WTC11 (cell line): ENCODE results near the gene GPR176. TPM values are rescaled to one million over a fixed set of nuclear protein-coding genes. Genes with fewer than 3 reads are reported as not detected.
"Not testable (repeated sequence)": the region's sequence is repeated elsewhere in the genome, so short reads cannot be mapped to it uniquely, and the experiment has no call there.

ENCODE experiments used
- ATAC-seq: fragments of 200-7000 bp; cut with Tn5 transposase; 2 replicates; pipeline ENCODE4 v1.10.0; 2021; ENCODE audit warnings: mild to moderate bottlenecking, moderate library complexity
- CTCF ChIA-PET: fragments of 300-600 bp; sonication (Branson Sonifier 250); formaldehyde crosslinking; loops from one replicate; lab custom pipeline; 2021; ENCODE audit warnings: antibody characterized with exemption; lab: Charles Lee
- POLR2A ChIA-PET: fragments of 350-600 bp; sonication (Branson Sonifier 250); formaldehyde crosslinking; loops from one replicate; lab custom pipeline; 2021; ENCODE audit warnings: antibody characterized with exemption; lab: Charles Lee
- DNase-seq: peaks from one replicate; pipeline ENCODE4 v3.0.0; 2021; ENCODE audit warnings: low spot score
- H3K27ac Mint-ChIP-seq: 2 replicates; pipeline ENCODE4 v1.8.0; 2021; ENCODE audit warnings: mixed read lengths
- H3K27me3 Mint-ChIP-seq: 2 replicates; pipeline ENCODE4 v1.8.0; 2021; ENCODE audit warnings: low read depth, mild to moderate bottlenecking, moderate library complexity, mixed read lengths
- H3K36me3 Mint-ChIP-seq: 2 replicates; pipeline ENCODE4 v1.8.0; 2021; ENCODE audit warnings: mixed read lengths
- H3K4me1 Mint-ChIP-seq: 2 replicates; pipeline ENCODE4 v1.8.0; 2022; ENCODE audit warnings: mixed read lengths
- H3K4me3 Mint-ChIP-seq: 2 replicates; pipeline ENCODE4 v1.8.0; 2021; ENCODE audit warnings: mild to moderate bottlenecking, moderate library complexity, mixed read lengths
- H3K9me3 Mint-ChIP-seq: 2 replicates; pipeline ENCODE4 v1.8.0; 2021; ENCODE audit warnings: mixed read lengths
- ATF3 ChIP-seq: sonication (generic); formaldehyde crosslinking; conservative IDR thresholded peaks from 2 replicates; pipeline ENCODE4 v1.8.1; 2022; ENCODE audit warnings: mild to moderate bottlenecking, missing genetic modification reagents
- CDX4 ChIP-seq: fragments of 250-450 bp; sonication (Bioruptor Pico); IDR thresholded peaks from 2 replicates; pipeline ENCODE4 v1.9.0; 2021; ENCODE audit warnings: moderate library complexity, mild to moderate bottlenecking, inconsistent platforms, borderline replicate concordance
- CREB1 ChIP-seq: sonication (generic); formaldehyde crosslinking; IDR thresholded peaks from 2 replicates; pipeline ENCODE4 v1.8.0; 2023; ENCODE audit warnings: mild to moderate bottlenecking, missing genetic modification reagents
- CTCF ChIP-seq: fragments of 200-600 bp; IDR thresholded peaks from 2 replicates; pipeline ENCODE4 v1.8.0; 2022; ENCODE audit warnings: antibody characterized with exemption
- E2F1 ChIP-seq: sonication (generic); formaldehyde crosslinking; IDR thresholded peaks from 2 replicates; pipeline ENCODE4 v1.8.0; 2022; ENCODE audit warnings: mild to moderate bottlenecking, missing genetic modification reagents
- EMX1 ChIP-seq: fragments of 250-450 bp; sonication (Bioruptor Pico); IDR thresholded peaks from 2 replicates; pipeline ENCODE4 v1.8.0; 2021; ENCODE audit warnings: mild to moderate bottlenecking
- ETV6 ChIP-seq: sonication (generic); formaldehyde crosslinking; IDR thresholded peaks from 2 replicates; pipeline ENCODE4 v1.8.1; 2022; ENCODE audit warnings: mild to moderate bottlenecking, missing genetic modification reagents
- FOXK1 ChIP-seq: sonication (generic); formaldehyde crosslinking; IDR thresholded peaks from 2 replicates; pipeline ENCODE4 v1.8.0; 2022; ENCODE audit warnings: mild to moderate bottlenecking, moderate library complexity, missing genetic modification reagents
- FOXP1 ChIP-seq: sonication (generic); formaldehyde crosslinking; IDR thresholded peaks from 2 replicates; pipeline ENCODE4 v1.8.0; 2022; ENCODE audit warnings: missing genetic modification reagents, mild to moderate bottlenecking, moderate library complexity, borderline replicate concordance
- KAT7 ChIP-seq: sonication (generic); formaldehyde crosslinking; IDR thresholded peaks from 2 replicates; pipeline ENCODE4 v1.8.1; 2023; ENCODE audit warnings: missing genetic modification reagents, mild to moderate bottlenecking, borderline replicate concordance
- MLX ChIP-seq: sonication (generic); formaldehyde crosslinking; IDR thresholded peaks from 2 replicates; pipeline ENCODE4 v1.8.1; 2023; ENCODE audit warnings: mild to moderate bottlenecking, missing genetic modification reagents, moderate library complexity
- NR3C1 ChIP-seq: sonication (generic); formaldehyde crosslinking; conservative IDR thresholded peaks from 2 replicates; pipeline ENCODE4 v1.8.1; 2023; ENCODE audit warnings: low read depth, mild to moderate bottlenecking, missing genetic modification reagents
- PRRX2 ChIP-seq: fragments of 250-450 bp; sonication (Bioruptor Pico); IDR thresholded peaks from 2 replicates; pipeline ENCODE4 v1.8.0; 2021; ENCODE audit warnings: mild to moderate bottlenecking
- SMAD3 ChIP-seq: sonication (generic); formaldehyde crosslinking; IDR thresholded peaks from 2 replicates; pipeline ENCODE4 v1.8.0; 2022; ENCODE audit warnings: missing genetic modification reagents, mild to moderate bottlenecking, borderline replicate concordance
- SP1 ChIP-seq: sonication (generic); formaldehyde crosslinking; conservative IDR thresholded peaks from 2 replicates; pipeline ENCODE4 v1.8.1; 2022; ENCODE audit warnings: missing genetic modification reagents
- TEAD1 ChIP-seq: sonication (generic); formaldehyde crosslinking; IDR thresholded peaks from 2 replicates; pipeline ENCODE4 v1.8.0; 2022; ENCODE audit warnings: mild to moderate bottlenecking, missing genetic modification reagents
- USF1 ChIP-seq: sonication (generic); formaldehyde crosslinking; IDR thresholded peaks from 2 replicates; pipeline ENCODE4 v1.8.0; 2022; ENCODE audit warnings: mild to moderate bottlenecking, missing genetic modification reagents
- ZMAT4 ChIP-seq: fragments of 250-450 bp; sonication (Bioruptor Pico); IDR thresholded peaks from 2 replicates; pipeline ENCODE4 v1.9.0; 2021; ENCODE audit warnings: mild to moderate bottlenecking
- ZNF219 ChIP-seq: sonication (generic); formaldehyde crosslinking; IDR thresholded peaks from 2 replicates; pipeline ENCODE4 v1.8.0; 2023; ENCODE audit warnings: missing genetic modification reagents, mild to moderate bottlenecking, borderline replicate concordance
- ZNF232 ChIP-seq: sonication (generic); formaldehyde crosslinking; IDR thresholded peaks from 2 replicates; pipeline ENCODE4 v1.8.0; 2022; ENCODE audit warnings: mild to moderate bottlenecking, missing genetic modification reagents
- total RNA-seq: library from RNA; stranded (reverse); gene quantifications from 3 replicates; pipeline ENCODE4 v1.2.3, GENCODE V29; 2021

GPR176 gene
- total RNA-seq, 1 experiment from 2014 or later, result 117 TPM

GRCh38 chr15:39896101-39896500 lies 24.0 kb downstream of the GPR176 start:
- Mint-ChIP-seq H3K27ac (0 out of 2 replicates have a peak overlapping the region, but pooled peaks have one; percentile 54), H3K27me3 (no peaks in the 10 kb centered on the region), H3K9me3 (peaks cover 6% of the 10 kb centered on the region), H3K4me1 (peaks cover 52% of the 10 kb centered on the region), H3K36me3 (peaks cover 28% of the 10 kb centered on the region), H3K4me3 (no peak overlapping the region)
- ATAC-seq (no peak), DNase-seq (no peak)
- ChIA-PET POLR2A (no interaction called here), CTCF (interaction anchor here (0.7 to 1.3 kb wide), 2 partner anchors 8 to 39 kb away, joined by 3 to 4 read pairs; no protein-coding TSS in a partner anchor)
- TF ChIP-seq TEAD1 (CRISPR knock-in tag) (no peak), ZMAT4 (CRISPR knock-in tag) (no peak), ATF3 (CRISPR knock-in tag) (no peak), NR3C1 (no peak), ETV6 (CRISPR knock-in tag) (no peak), ZNF232 (CRISPR knock-in tag) (no peak), FOXP1 (CRISPR knock-in tag) (no peak), FOXK1 (CRISPR knock-in tag) (no peak), SMAD3 (CRISPR knock-in tag) (no peak), KAT7 (no peak), MLX (CRISPR knock-in tag) (no peak), CREB1 (CRISPR knock-in tag) (no peak)

- DNase-seq, H3K27ac Mint-ChIP-seq, H3K4me3 Mint-ChIP-seq, H3K27me3 Mint-ChIP-seq, POLR2A ChIA-PET, ATAC-seq, CTCF ChIA-PET, H3K9me3 Mint-ChIP-seq: not testable (repeated sequence)
- Mint-ChIP-seq H3K36me3 (peaks cover 31% of the 10 kb centered on the region), H3K4me1 (peaks cover 54% of the 10 kb centered on the region)
Observed at GRCh38 chr15:39893051-39893450, 27.0 kb downstream of the GPR176 start.

- DNase-seq (no peak), ATAC-seq (no peak)
- Mint-ChIP-seq H3K9me3 (peaks cover 6% of the 10 kb centered on the region), H3K36me3 (peaks cover 31% of the 10 kb centered on the region), H3K4me1 (peaks cover 56% of the 10 kb centered on the region), H3K27ac (peak overlapping the region; percentile 59), H3K4me3 (no peak overlapping the region), H3K27me3 (no peaks in the 10 kb centered on the region)
- TF ChIP-seq EMX1 (CRISPR knock-in tag), result no peak
- no peak for TF ChIP-seq NR3C1
- no peak for TF ChIP-seq CTCF
- TF ChIP-seq USF1 (CRISPR knock-in tag), result no peak
- TF ChIP-seq CDX4 (CRISPR knock-in tag), result no peak
- TF ChIP-seq E2F1 (CRISPR knock-in tag), result no peak
- no peak for TF ChIP-seq ZNF219 (CRISPR knock-in tag)
- TF ChIP-seq PRRX2 (CRISPR knock-in tag), result no peak
- TF ChIP-seq SP1 (CRISPR knock-in tag), result no peak
- POLR2A ChIA-PET, result no interaction called here
- CTCF ChIA-PET, result interaction anchor here (0.6 to 0.8 kb wide), 2 partner anchors 13 to 32 kb away, joined by 4 read pairs; no protein-coding TSS in a partner anchor
Observed at GRCh38 chr15:39892418-39892817, 27.6 kb downstream of the GPR176 start.
